K562 (cell line): ENCODE measurements around the gene SYK.

Experiments
- IRF2 ChIP-seq: sonication (generic); formaldehyde crosslinking; IDR thresholded peaks from 2 replicates; pipeline ENCODE4 v1.8.1; 2022; ENCODE audit warnings: mild to moderate bottlenecking, missing genetic modification reagents
- JUN ChIP-seq, 2 experiments: sonication (generic) in 1 of 2; formaldehyde crosslinking in 1 of 2; IDR thresholded peaks; 2 replicates each; pipeline versions ENCODE4 v1.6.1 to v1.8.0; 2012 to 2022; ENCODE audit warnings: borderline replicate concordance in 2 of 2, mild to moderate bottlenecking in 2 of 2, improper control_type of control experiment in 1 of 2, low read depth in 1 of 2, low read length in 1 of 2, missing genetic modification reagents in 1 of 2
- SIN3B ChIP-seq: fragments of 450-650 bp; IDR thresholded peaks from 2 replicates; pipeline ENCODE4 v1.6.1; 2017; ENCODE audit warnings: low read depth, mild to moderate bottlenecking, moderate library complexity
- ZNF785 ChIP-seq: fragments of 250-450 bp; sonication (Bioruptor Pico); IDR thresholded peaks from 2 replicates; pipeline ENCODE4 v1.4.0; 2020; ENCODE audit warnings: mild to moderate bottlenecking
- TF ChIP-seq, protein P1 (sequence below): sonication (generic); formaldehyde crosslinking; IDR thresholded peaks from 2 replicates; pipeline ENCODE4 v1.8.1; 2022; ENCODE audit warnings: missing genetic modification reagents

GRCh38 chr9:90770927-90771326, 30.7 kb upstream of the SYK start:
- TF ChIP-seq IRF2 (CRISPR knock-in tag): no peak
- no peak for TF ChIP-seq ZNF785 (CRISPR knock-in tag)
- TF ChIP-seq SIN3B: no peak
- TF ChIP-seq, protein P1, sequence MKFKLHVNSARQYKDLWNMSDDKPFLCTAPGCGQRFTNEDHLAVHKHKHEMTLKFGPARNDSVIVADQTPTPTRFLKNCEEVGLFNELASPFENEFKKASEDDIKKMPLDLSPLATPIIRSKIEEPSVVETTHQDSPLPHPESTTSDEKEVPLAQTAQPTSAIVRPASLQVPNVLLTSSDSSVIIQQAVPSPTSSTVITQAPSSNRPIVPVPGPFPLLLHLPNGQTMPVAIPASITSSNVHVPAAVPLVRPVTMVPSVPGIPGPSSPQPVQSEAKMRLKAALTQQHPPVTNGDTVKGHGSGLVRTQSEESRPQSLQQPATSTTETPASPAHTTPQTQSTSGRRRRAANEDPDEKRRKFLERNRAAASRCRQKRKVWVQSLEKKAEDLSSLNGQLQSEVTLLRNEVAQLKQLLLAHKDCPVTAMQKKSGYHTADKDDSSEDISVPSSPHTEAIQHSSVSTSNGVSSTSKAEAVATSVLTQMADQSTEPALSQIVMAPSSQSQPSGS (CRISPR knock-in tag): no peak
- no peak for TF ChIP-seq JUN (IDR thresholded peaks at IDR 0.05; ENCODE audit: borderline replicate concordance, low read depth, low read length)
- no peak for TF ChIP-seq JUN (CRISPR knock-in tag; IDR thresholded peaks at IDR 0.05; ENCODE audit: borderline replicate concordance)
